Parathyroid adenoma (tissue), 2 donors: ENCODE results near the gene MIF.
"Not testable (repeated sequence)": the region's sequence is repeated elsewhere in the genome, so short reads cannot be mapped to it uniquely, and the experiment has no call there.

Experiments used
- H2AFZ ChIP-seq: fragments of 300-600 bp; sonication (generic); one replicate; pipeline ENCODE4 v1.7.0; 2017; ENCODE audit warnings: antibody characterized with exemption, mild to moderate bottlenecking
- H3K27ac ChIP-seq: fragments of 300-600 bp; sonication (generic); one replicate; pipeline ENCODE4 v1.7.0; 2017
- H3K27me3 ChIP-seq: fragments of 300-600 bp; sonication (generic); one replicate; pipeline ENCODE4 v1.7.0; 2017; ENCODE audit warnings: low read length; ENCODE audit not compliant: control insufficient read depth, insufficient read depth
- H3K36me3 ChIP-seq: fragments of 300-600 bp; sonication (generic); one replicate; pipeline ENCODE4 v1.7.0; 2017; ENCODE audit warnings: low read length; ENCODE audit not compliant: control insufficient read depth, insufficient read depth
- H3K4me1 ChIP-seq: fragments of 300-600 bp; sonication (generic); one replicate; pipeline ENCODE4 v1.7.0; 2017; ENCODE audit warnings: control low read depth
- H3K4me2 ChIP-seq: fragments of 300-600 bp; sonication (generic); one replicate; pipeline ENCODE4 v1.7.0; 2017; ENCODE audit warnings: low read length
- H3K4me3 ChIP-seq: fragments of 300-600 bp; sonication (generic); one replicate; pipeline ENCODE4 v1.7.0; 2017; ENCODE audit warnings: low read depth, low read length
- H3K79me2 ChIP-seq: fragments of 300-600 bp; sonication (generic); one replicate; pipeline ENCODE4 v1.7.0; 2017; ENCODE audit warnings: control low read depth
- H3K9ac ChIP-seq: fragments of 300-600 bp; sonication (generic); one replicate; pipeline ENCODE4 v1.7.0; 2017; ENCODE audit warnings: mild to moderate bottlenecking
- H3K9me3 ChIP-seq: fragments of 300-600 bp; sonication (generic); one replicate; pipeline ENCODE4 v1.7.0; 2017; ENCODE audit warnings: low read length; ENCODE audit not compliant: control insufficient read depth
- CTCF ChIP-seq: fragments of 300-600 bp; sonication (generic); IDR thresholded peaks from one replicate; pipeline ENCODE4 v1.7.0; 2017; ENCODE audit warnings: antibody characterized with exemption, mild to moderate bottlenecking
- donor health status: primary hyperparathyroidism.

MIF gene

GRCh38 chr22:23922921-23923320 lies 28.7 kb downstream of the MIF start:
- no peaks in the 10 kb centered on the region for H3K79me2 ChIP-seq
- no peaks in the 10 kb centered on the region for H3K27me3 ChIP-seq
- H3K4me3 ChIP-seq, result no peak overlapping the region
- no peak overlapping the region for H3K9ac ChIP-seq
- no peaks in the 10 kb centered on the region for H3K4me1 ChIP-seq
- no peaks in the 10 kb centered on the region for H3K9me3 ChIP-seq
- no peak overlapping the region for H2AFZ ChIP-seq
- H3K4me2 ChIP-seq, result no peak overlapping the region
- no peak overlapping the region for H3K27ac ChIP-seq
- no peak for TF ChIP-seq CTCF
- no peaks in the 10 kb centered on the region for H3K36me3 ChIP-seq

GRCh38 chr22:23925020-23925606 lies 30.9 kb downstream of the MIF start:
- no peak overlapping the region for H2AFZ ChIP-seq
- no peaks in the 10 kb centered on the region for H3K9me3 ChIP-seq
- H3K4me3 ChIP-seq, result no peak overlapping the region
- H3K4me1 ChIP-seq, result peaks cover 7% of the 10 kb centered on the region
- H3K9ac ChIP-seq, result no peak overlapping the region
- no peak for TF ChIP-seq CTCF
- H3K36me3 ChIP-seq, result no peaks in the 10 kb centered on the region
- H3K79me2 ChIP-seq, result no peaks in the 10 kb centered on the region
- H3K4me2 ChIP-seq, result no peak overlapping the region
- H3K27ac ChIP-seq, result no peak overlapping the region
- no peaks in the 10 kb centered on the region for H3K27me3 ChIP-seq

GRCh38 chr22:23926561-23926960 lies 32.4 kb downstream of the MIF start:
- Histone ChIP-seq H3K9ac (no peak overlapping the region), H3K9me3 (no peaks in the 10 kb centered on the region), H3K36me3 (no peaks in the 10 kb centered on the region), H3K4me1 (peaks cover 11% of the 10 kb centered on the region), H3K79me2 (no peaks in the 10 kb centered on the region), H3K4me3 (no peak overlapping the region), H3K4me2 (no peak overlapping the region), H3K27ac (no peak overlapping the region), H2AFZ (no peak overlapping the region), H3K27me3 (no peaks in the 10 kb centered on the region)
- TF ChIP-seq CTCF, result no peak

- no peak overlapping the region for H3K9ac ChIP-seq
- H3K4me3 ChIP-seq, result no peak overlapping the region
- H3K36me3 ChIP-seq, result no peaks in the 10 kb centered on the region
- no peaks in the 10 kb centered on the region for H3K9me3 ChIP-seq
- H3K4me2 ChIP-seq, result no peak overlapping the region
- no peaks in the 10 kb centered on the region for H3K27me3 ChIP-seq
- no peak overlapping the region for H2AFZ ChIP-seq
- no peaks in the 10 kb centered on the region for H3K79me2 ChIP-seq
- TF ChIP-seq CTCF, result no peak
- peak overlapping the region; percentile 44 for H3K27ac ChIP-seq
- no peaks in the 10 kb centered on the region for H3K4me1 ChIP-seq
Measured at GRCh38 chr22:23938328-23939016, 44.3 kb downstream of the MIF start.

GRCh38 chr22:23939017-23939357 lies 44.8 kb downstream of the MIF start:
- Histone ChIP-seq H3K4me1 (no peaks in the 10 kb centered on the region), H3K4me3 (no peak overlapping the region), H3K79me2 (no peaks in the 10 kb centered on the region), H2AFZ (no peak overlapping the region), H3K4me2 (no peak overlapping the region), H3K36me3 (no peaks in the 10 kb centered on the region), H3K9ac (no peak overlapping the region), H3K27ac (peak overlapping the region; percentile 44), H3K27me3 (no peaks in the 10 kb centered on the region), H3K9me3 (no peaks in the 10 kb centered on the region)
- TF ChIP-seq CTCF, result no peak

GRCh38 chr22:23940166-23940565 lies 46.0 kb downstream of the MIF start:
- H3K4me3 ChIP-seq, H3K4me1 ChIP-seq, H3K4me2 ChIP-seq, H3K27ac ChIP-seq, H3K27me3 ChIP-seq, H3K9ac ChIP-seq, H3K79me2 ChIP-seq, H2AFZ ChIP-seq, H3K36me3 ChIP-seq, H3K9me3 ChIP-seq: not testable (repeated sequence)
